Activated naive CD4-positive, alpha-beta T cell (primary cell): ENCODE results near the gene GOLPH3L.
"Not testable (repeated sequence)": the region's sequence is repeated elsewhere in the genome, so short reads cannot be mapped to it uniquely, and the experiment has no call there.

Experiments
- DNase-seq, 4 experiments: peaks; one replicate each; lab custom pipeline; 2025; lab: John Stamatoyannopoulos, UW

GOLPH3L gene

DNA sequence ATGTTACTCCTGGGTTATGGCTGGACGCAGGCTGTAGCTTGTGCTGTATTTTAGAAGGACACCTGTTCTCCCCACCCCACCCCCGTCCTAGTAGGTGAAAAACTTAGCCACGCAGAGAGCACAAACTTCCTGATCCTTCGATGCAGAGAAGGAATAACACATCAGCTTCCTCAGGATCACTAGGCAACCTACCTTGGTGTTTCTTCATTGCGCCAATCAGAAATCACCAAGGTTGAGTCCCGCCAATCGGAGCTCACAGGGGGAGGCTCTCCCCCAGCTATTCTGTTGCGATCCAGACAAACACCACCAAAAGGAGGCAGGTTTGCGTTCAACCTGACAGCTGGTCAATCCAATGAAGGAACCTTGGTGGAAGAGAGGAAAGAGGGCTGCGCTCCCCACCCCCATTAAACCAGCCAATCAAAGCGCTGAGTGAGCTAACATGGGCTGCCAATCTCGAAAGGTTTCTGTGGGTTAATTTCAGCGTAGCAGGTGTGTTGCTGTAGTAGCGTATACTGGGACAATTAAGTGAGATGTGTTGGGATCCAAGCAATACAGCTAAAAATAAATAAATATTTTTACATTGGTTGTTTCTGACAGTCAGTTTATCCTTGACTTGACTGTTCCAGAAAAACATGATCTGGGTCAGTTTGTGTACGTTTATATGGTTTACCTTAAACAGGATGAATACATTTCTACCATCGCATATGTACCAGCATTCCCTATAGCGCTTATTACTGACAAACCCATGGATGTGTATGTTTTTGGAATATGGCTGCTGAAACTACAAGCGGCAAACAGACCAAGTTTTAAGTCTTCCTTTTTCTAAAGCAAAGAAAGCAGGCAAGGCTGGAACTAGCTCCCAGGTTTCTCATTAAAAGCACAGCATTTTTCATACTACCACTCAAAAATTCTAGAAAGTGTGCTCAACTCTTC, at the start of gene GOLPH3L:
Gene GOLPH3L (minus strand): TSS at position 160 of the 933 bp plus-strand sequence. CDS start 2,316 bp downstream, outside the sequence.
- DNase-seq = peak; percentile 51 to 75 (median 62)

DNA sequence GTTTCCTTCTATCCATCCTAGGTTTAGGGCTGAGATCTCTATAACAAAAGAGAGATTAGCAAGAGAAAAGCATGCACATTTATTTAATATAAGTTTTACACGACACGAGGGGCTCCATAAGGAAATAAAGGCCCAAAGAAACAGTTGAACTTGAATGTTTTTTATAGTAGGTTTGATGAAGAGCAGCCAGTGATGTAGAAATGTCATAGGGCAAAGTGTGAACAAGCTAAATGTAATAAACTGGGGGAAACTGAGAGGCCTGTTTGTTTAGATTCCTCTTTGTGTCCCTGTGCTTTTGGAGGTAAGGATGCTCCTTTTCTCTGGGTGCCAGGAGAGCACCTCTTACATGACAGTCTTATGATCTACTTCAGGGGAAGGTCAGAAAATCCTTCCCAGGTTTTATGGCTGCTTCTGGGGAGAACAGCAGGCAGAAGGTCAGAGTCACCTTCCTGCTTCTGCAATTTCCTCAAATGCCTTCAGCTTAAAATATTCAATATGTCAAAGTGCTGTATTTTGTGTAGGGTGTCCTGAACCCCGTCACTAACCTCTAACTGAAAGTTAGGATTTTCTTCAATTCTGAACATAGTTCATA, 33.3 kb upstream of the GOLPH3L start:
- DNase-seq = no peak

DNA sequence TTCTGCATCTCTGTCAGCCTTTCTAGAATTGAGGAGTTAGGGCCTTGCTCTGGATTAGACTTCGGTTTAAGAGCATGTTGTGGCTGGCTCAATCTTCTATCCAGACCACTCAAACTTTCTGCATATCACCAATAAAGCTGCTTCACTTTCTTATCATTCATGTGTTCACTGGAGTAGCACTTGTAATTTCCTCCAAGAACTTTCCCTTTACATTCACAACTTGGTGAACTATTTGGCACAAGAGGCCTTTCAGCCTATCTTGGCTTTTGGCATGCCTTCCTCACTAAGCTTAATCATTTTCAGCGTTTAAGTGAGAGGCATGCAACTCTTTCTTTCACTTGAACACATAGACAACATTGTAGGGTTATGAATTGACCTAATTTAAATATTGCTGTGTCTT, 27.4 kb upstream of the GOLPH3L start:
- no peak for DNase-seq

DNA sequence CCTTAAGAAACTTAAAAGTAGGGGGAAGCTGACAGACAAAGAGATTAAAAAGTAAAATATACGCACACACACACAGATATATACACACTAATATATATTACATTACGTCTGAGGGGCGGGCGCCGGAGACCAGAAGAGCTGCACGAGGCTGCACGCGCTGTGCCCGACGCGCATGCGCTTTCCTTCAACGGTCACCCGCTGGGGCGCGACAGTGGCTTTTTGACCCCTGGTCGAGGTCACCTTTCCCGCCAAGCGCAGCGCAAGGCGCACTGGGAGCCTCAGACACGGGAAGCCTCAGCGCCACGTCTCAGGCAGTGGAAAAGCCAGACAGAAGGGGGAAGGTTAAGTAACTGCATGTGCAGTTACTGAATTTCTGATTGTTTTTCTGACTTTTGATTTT, 23.7 kb upstream of the GOLPH3L start, which contains the start of gene HORMAD1:
Gene HORMAD1 (minus strand): TSS at position 193 of the 400 bp plus-strand sequence. CDS start 1,390 bp downstream, outside the sequence.
- DNase-seq = no peak

DNA sequence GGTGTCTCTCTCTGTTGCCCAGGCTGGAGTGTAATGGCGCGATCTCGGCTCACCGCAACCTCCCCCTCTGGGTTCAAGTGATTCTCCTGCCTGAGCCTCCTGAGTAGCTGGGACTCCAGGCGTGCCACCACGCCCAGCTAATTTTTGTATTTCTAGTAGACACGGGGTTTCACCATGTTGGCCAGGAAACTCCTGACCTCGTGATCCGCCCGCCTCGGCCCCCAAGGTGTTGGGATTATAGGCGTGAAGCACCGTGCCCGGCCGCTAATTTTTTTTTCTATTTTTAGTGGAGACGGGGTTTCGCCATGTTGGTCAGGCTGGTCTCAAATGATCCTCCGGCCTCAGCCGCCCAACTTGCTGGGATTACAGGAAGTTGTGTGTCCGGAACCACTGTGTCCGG, 23.1 kb upstream of the GOLPH3L start:
- no peak for DNase-seq

DNA sequence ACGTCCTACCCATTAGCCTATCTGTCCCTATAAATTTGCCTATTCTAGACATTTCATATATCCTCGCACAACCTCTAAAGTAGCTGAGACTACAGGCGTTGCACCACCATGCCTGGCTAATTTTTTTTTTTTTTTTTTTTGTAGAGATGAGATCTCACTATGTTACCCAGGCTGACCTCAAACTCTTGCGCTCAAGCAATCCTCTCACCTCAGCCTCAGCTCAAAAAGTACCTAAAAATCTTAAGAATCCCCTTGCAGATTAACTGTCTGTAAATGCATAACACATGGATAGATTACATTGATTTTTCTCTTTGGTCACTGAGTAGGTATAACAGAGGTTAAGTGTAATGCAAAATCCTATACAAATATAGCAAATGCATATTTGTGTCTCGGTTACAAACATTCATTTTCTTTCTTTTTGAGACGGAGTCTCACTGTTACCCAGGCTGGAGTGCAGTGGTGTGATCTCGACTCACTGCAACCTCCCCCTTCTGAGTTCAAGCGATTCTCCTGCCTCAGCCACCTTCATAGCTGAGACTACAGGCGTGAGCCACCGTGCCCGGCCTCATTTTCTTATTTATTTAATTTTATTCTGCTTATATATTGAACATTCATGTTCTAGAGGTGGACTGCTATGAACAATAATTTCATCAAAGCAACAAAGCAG, 21.4 kb upstream of the GOLPH3L start:
- no peak for DNase-seq

DNA sequence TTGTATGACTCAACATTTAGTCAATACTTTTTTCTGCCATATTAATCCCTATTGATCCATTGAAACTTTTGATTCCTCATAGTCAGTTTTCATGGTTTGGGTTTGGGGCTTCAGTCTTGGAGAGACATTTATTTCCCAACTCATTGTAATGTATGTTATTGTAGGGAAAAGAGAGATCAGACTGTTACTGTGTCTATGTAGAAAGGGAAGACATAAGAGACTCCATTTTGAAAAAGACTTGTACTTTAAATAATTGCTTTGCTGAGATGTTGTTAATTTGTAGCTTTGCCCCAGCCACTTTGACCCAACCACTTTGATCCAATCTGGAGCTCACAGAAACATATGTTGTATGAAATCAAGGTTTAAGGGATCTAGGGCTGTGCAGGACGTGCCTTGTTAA, 12.1 kb upstream of the GOLPH3L start:
- DNase-seq = not testable (repeated sequence)

DNA sequence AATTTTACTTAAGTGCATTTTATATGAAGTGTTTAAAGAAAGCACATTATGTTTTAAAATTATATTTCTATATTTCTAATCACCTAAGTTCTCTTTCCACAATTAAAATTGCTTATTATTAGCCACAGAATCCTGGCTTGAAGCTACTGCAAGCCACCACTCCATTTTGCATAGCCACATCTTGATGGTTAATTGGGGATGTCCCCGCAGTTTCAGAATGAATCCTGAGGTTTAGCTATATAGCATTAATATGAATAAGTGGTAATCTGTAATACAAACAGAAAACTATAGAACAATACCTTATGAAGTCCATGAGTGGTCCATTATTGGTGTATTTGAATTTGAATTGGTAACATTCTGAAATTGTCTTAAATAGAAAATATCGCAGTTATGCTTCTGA, 11.6 kb upstream of the GOLPH3L start:
- no peak for DNase-seq

DNA sequence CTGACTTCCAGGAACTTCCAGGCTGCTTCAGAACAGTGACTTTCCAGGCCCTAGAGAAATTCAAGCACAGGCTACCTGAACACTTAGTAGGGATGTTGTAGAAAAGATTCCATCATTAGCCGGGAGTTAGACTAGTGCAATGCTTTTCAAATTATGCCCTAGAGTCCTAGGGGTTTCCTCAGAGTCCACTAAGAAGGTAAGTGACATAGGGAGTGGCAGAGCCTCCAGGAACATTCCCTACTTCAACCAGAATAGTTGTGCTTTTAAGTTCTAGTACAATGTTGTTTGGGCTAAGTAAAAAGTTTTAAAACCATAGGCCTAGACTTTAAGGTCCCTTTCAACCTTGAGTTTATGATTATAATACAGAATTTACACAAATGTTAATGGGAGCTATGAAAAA, 9.1 kb upstream of the GOLPH3L start:
- no peak for DNase-seq

DNA sequence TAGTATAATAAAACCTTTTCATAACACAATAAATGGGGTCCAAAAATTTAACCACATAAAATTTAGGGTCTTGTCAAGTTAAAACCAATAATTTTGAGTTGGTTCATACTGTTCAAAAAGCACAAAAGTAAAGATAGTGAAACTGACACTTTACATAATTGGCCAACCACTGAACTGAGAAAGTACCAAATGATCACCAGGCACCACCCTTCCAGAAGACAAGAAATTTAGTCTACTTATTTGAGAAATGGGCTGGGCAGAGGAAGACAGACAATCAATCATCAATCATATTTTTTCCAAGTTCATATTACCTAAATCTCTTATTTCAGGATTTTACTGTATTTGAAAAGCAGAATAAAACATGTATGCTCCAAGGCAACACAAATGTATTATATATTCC, 6.5 kb upstream of the GOLPH3L start:
- DNase-seq = no peak

DNA sequence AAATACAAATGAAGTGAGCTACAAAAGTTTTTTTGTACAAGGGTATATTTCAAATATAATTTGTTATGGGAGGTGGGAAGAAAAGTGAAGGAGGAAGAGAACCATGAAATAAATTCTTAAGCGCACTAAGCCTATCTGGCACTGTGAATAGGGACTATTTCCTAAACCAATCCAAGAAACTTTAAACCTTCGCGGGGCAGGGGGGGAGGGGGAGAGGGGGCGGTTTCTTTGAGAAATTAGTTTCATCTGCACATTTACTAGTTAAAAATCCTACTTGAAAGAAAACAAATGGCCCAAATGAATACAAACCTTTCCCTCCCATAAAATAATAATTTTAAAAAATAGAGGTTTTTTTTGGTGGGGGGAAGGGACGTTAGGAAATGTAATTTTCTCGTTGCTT, 364 bp downstream of the GOLPH3L start:
- DNase-seq = no peak

DNA sequence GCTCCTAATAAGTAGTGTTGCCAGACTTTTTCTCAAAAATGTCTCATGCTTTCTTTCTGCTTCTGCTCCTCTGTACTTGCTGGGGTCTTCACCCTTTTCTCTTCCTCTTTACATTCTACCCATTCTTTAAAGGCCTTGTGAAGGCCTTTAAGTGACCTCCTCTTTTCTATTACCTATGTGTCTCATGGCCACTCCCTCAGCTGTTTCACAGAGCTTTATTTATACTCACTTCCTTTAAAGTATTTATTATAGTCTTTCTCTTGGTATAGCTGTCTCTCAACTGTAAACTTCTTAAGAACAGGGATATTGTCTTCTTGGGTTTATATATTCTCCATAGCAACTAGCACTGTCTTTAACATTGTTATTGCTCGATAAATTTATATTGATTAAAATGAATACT, 792 bp downstream of the GOLPH3L start:
- no peak for DNase-seq

DNA sequence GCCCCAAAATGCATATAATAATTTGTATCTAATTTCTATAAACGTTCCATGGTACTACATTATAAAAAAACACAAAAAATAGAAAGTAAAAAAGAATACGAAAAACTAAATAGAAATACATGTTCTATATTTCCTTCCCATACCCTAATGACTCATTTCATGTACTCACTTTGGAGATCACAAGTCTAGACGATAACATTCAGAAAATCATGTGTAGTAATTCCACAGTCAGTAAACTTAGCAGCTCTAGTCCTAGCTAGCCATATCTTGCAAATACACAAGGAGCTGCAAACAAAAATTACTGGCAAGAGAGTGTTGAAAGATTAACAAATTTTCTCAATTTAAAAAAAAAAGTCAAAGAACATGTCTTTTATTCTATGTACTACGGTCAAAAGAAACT, 1.4 kb downstream of the GOLPH3L start:
- no peak for DNase-seq

DNA sequence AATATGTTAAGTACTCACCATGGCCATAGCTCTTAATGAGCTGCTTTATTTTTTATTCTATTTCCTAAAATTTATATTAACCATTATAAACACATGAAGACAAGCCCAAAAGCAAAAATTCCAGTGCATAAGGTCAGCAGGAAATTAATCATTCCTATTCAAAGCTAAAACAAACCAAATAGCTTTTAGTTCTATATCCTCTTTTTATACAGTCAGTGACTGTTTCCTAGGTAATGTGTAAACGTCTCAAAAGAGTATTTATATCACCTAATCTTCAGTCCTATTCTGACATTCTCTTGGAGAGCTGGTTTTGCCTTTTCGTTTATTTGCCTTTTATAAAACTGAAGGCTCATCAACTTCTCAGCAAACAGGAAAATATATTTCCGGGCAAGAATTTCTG, 4.2 kb downstream of the GOLPH3L start:
- DNase-seq = no peak

DNA sequence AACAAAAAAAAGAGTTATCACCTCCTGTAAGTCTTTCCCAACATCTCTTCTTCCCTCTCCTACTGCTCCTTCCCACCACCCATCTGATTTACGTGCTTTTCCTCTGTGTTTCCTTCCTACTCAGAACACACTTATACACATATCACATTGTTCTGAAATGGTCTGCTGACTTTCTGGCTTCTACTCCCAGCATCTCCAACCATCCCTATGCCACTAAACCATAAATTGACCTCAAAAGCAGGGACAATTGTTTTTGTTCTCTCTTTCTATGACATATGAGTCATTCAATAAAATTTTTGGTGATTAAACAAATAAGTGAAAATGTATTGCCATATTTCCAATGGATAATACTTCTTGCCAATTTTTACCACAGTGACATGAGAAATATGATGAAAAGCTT, 8.2 kb downstream of the GOLPH3L start:
- DNase-seq = no peak

DNA sequence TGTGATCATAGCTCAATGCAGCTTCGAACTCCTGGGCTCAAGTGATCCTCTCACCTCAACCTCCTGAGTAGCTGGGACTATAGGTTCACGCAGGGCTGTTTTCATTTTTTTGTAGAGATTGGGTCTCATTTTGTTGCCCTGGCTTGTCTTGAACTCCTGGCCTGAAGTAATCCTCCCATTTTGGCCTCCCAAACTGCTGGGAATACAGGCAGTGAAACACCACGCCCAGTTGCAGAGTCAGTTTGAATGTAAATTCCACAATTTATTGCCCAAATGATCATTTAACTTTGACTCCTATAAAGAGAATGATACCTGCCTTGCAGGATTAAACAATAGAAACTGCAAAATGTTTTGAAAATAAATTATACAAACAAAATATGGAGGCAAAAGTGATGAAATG, 10.7 kb downstream of the GOLPH3L start:
- DNase-seq = no peak

DNA sequence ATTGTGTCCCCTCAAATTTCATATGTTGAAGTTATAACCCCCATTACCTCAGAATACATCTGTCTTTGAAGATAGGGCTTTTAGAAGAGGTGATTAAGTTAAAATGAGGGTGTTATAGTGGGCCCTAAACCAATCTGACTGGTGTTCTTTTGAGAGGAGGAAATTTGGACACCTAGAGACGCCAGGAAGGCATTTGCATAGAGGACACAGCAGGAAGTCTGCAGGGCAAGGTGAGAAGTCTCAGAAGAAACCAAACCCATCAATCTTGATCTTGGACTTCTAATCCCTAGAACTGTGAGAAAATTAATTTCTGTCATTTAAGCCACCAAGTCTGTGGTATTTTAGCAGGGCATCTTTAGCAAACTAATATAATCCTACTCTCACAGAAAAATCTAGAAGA, 13.0 kb downstream of the GOLPH3L start:
- no peak for DNase-seq

DNA sequence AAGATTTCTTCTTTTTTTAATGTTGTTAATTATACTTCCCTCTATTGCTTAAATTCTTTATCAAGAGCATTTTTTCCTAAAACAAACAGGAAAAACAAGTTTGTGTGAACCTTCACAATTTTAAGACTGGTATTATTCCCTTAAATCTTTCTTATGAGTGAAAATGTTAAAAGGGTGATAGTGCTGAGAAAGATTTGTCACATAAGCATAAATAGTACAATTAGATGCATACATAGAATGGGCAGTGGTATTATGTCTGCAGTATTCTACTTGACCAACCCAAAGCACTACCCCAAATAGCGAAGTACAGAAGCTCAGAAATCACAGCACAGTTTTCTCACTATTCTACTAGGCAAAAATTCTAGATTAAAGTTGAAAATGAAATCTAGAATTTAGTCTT, 18.0 kb downstream of the GOLPH3L start:
- no peak for DNase-seq

DNA sequence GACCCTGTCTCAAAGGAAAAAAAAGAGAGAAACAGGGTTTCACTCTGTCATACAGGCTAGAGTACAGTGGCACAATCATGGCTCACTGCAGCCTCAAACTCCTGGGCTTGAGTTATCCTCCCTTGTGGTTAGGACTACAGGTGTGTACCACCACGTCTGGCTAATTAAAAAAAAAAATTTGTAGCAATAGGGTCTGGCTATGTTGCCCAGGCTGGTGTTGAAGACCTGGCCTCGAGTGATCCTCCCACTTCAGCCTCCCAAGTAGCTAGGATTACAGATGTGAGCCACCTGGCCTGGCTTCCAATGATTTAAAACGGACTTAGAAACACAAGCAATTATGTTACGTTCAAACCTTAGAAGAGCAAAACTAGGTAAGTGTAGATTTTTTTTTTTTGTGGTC, 22.1 kb downstream of the GOLPH3L start:
- no peak for DNase-seq

DNA sequence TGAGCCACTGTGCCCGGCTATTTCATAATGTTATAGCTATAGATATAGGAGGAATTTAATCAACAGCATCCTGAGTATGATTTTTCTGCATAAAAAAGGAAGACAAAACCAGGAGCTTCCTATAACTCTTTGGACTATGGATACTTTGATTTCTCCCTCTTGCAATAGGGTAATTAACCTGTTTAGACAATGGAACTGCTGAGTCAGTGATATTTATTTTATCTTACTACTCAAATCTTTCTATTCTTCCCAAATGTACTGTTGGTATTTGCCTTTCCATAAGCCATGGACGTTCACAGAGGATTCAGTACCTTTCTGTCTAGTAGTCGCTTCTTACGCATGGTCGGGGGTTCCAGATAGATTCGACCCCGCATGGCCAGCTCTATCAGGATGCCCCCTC, 33.6 kb downstream of the GOLPH3L start:
- no peak for DNase-seq

DNA sequence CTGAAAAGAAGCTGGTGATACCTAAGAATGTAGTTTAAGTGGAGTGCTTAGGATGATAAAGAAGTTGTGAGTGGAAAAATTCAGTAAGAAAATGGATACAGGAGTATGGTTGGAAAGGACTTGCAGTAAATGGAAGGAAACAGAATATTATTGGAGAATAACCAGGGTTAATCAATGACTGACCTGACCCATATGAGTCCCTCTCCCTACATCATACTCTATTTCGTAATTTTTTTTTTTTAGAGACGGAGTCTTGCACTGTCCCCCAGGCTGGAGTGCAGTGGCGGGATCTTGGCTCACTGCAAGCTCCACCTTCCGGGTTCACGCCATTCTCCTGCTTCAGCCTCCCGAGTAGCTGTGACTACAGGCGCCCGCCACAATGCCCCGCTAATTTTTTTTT, 34.1 kb downstream of the GOLPH3L start:
- no peak for DNase-seq

DNA sequence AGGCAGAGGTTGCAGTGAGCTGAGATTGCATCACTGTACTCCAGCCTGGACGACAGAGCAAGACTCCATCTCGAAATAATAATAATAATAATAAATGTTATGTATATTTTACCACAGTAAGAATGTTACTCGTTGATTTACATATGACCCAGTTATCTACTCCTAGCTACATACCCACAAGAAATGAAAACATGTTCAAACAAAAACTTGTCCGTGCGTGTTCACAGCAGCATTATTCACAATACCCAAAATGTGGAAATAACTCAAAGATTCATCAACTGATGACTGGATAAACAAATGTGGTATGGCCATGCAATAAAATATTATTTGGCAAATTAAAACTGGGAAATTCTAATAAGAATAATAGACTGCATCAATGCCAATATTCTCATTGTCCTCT, 35.8 kb downstream of the GOLPH3L start:
- no peak for DNase-seq

DNA sequence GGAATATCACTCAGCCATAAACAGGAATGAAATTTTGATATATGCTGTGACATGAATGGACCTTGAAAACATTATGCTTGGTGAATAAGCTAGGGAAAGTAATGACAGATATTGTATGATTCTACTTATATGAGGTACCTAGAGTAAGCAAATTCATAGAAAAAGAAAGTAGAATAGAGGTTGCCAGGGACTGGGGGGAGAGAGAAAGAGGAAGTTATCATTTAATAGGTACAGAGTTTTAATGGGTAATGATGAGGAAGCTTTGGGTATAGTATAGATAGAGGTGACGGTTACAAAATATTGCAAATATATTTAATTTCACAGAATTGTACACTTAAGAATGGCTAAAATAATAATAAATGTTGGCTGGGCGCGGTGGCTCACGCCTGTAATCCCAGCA, 36.4 kb downstream of the GOLPH3L start:
- DNase-seq = no peak
